ENCODE data around the gene CDK4.

DNA sequence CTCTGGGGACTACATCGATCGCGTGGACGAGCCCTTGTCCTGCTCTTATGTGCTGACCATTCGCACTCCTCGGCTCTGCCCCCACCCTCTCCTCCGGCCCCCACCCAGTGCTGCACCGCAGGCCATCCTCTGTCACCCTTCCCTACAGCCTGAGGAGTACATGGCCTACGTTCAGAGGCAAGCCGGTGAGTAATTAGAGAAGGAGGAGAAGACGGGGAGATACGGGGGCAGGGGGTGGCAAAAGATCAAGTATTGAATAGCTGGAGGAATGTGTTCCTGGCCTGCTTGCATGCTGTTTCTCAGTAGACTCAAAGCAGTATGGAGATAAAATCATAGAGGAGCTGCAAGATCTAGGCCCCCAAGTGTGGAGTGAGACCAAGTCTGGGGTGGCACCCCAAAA, 36.3 kb downstream of the CDK4 start:
- TF ChIP-seq, protein P1, sequence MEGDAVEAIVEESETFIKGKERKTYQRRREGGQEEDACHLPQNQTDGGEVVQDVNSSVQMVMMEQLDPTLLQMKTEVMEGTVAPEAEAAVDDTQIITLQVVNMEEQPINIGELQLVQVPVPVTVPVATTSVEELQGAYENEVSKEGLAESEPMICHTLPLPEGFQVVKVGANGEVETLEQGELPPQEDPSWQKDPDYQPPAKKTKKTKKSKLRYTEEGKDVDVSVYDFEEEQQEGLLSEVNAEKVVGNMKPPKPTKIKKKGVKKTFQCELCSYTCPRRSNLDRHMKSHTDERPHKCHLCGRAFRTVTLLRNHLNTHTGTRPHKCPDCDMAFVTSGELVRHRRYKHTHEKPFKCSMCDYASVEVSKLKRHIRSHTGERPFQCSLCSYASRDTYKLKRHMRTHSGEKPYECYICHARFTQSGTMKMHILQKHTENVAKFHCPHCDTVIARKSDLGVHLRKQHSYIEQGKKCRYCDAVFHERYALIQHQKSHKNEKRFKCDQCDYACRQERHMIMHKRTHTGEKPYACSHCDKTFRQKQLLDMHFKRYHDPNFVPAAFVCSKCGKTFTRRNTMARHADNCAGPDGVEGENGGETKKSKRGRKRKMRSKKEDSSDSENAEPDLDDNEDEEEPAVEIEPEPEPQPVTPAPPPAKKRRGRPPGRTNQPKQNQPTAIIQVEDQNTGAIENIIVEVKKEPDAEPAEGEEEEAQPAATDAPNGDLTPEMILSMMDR (IDR thresholded peaks at IDR 0.05; ENCODE audit: insufficient read depth, low read length), result no peak
- no peak for TF ChIP-seq GABPA (IDR thresholded peaks at IDR 0.05; ENCODE audit: low read depth)
- TF ChIP-seq, protein P2, sequence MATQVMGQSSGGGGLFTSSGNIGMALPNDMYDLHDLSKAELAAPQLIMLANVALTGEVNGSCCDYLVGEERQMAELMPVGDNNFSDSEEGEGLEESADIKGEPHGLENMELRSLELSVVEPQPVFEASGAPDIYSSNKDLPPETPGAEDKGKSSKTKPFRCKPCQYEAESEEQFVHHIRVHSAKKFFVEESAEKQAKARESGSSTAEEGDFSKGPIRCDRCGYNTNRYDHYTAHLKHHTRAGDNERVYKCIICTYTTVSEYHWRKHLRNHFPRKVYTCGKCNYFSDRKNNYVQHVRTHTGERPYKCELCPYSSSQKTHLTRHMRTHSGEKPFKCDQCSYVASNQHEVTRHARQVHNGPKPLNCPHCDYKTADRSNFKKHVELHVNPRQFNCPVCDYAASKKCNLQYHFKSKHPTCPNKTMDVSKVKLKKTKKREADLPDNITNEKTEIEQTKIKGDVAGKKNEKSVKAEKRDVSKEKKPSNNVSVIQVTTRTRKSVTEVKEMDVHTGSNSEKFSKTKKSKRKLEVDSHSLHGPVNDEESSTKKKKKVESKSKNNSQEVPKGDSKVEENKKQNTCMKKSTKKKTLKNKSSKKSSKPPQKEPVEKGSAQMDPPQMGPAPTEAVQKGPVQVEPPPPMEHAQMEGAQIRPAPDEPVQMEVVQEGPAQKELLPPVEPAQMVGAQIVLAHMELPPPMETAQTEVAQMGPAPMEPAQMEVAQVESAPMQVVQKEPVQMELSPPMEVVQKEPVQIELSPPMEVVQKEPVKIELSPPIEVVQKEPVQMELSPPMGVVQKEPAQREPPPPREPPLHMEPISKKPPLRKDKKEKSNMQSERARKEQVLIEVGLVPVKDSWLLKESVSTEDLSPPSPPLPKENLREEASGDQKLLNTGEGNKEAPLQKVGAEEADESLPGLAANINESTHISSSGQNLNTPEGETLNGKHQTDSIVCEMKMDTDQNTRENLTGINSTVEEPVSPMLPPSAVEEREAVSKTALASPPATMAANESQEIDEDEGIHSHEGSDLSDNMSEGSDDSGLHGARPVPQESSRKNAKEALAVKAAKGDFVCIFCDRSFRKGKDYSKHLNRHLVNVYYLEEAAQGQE (IDR thresholded peaks at IDR 0.05; ENCODE audit: insufficient replicate concordance, low read depth), result no peak
- TF ChIP-seq POLR2AphosphoS5 (IDR thresholded peaks at IDR 0.05; ENCODE audit: low read depth), result no peak

Data from HL-60 (cell line).